ENCODE data around the gene ST8SIA6.
"Not testable (repeated sequence)": the region's sequence is repeated elsewhere in the genome, so short reads cannot be mapped to it uniquely, and the experiment has no call there.

ST8SIA6 gene

DNA sequence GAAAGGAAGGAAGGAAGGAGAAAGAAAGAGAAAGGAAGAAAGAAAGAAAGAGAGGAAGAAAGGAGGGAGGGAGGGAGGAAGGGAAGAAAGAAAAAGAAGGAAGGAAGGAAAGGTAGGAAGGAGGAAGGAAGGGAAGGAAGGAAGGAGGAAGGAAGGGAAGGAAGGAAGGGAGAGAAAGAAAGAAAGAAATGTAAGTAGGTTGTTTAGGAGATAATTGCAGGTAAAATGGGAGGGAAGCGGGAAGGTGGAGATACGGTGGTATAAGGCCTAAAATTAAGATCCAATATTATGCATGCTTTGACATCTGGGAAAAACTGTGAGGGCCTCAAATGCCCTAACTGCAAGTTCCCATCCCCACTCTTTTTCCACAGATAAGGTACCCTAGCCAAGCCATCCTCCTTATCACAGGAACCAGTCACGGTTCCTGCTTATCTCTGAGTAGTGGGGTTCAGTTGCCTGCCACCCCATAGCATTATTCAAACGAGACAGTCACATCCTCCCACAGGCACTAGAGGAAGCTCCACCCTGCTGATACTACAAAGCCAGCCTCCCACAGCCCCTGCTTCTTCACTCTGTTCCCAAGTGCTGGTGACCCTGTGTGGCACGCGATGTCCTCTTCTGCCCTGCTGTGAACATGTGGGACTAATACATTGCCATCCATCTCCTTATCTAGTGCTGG, 28.7 kb downstream of the ST8SIA6 start:
- DNase-seq: no peak

DNA sequence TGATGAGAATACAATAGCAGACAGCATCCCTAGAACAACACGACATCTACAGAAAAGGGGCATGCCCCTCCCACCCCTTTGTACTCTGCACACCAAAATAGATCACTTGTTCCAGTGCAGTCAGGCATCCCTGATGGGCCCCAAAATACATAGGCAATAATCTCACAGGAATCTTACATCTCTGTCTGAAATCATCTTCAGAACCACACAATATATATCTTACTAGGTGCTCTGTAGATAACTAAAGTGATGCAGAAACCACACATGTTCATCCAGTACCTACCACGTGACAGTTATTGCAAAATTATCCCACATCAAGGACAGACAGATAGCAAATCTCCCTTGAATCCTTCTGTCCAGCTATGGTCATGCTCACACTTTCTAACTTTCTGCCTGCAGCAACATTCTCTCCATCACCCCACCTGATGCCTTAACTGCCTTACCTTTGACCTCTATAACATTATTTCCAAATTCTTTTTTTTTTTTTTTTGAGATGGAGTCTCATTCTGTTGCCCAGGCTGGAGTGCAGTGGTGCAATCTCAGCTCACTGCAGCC, 30.7 kb downstream of the ST8SIA6 start:
- no peak for DNase-seq

DNA sequence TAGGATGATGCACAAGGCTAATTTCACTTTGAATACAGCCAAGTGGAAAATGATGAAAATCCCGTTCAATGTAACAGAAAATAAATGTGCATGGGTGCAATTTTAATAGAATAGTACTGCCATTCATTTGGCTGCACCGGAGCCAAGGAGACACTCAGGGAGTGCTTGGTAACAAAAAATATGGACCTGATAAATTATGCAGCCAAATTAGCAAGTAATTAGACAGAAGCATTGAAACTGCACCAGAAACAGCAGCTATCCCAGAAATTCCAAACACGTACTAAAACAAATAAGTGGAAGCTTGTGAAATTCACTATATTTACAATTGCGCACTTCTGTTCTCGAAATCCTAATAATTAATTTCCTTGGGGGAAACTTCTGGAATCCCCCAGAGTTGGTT, 31.5 kb downstream of the ST8SIA6 start:
- no peak for DNase-seq

DNA sequence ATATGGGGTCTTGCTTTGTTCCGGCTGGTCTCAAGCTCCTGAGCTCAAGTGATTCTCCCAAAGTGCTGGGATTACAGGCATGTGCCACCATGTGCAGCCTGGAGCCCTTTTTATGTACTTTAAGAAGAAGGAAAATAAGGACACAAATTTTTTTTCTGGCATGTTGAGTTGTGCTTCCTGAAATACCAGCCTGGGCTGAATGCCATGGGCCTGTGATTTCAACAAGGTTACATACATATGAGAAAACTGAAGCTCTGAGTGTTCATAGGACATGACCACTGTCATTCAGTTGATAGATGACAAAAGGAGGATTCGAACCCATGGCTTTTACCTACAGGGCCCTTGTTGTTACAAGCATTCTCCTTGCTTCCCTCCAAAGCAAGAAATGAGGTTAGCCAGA, 36.1 kb downstream of the ST8SIA6 start:
- DNase-seq: no peak

DNA sequence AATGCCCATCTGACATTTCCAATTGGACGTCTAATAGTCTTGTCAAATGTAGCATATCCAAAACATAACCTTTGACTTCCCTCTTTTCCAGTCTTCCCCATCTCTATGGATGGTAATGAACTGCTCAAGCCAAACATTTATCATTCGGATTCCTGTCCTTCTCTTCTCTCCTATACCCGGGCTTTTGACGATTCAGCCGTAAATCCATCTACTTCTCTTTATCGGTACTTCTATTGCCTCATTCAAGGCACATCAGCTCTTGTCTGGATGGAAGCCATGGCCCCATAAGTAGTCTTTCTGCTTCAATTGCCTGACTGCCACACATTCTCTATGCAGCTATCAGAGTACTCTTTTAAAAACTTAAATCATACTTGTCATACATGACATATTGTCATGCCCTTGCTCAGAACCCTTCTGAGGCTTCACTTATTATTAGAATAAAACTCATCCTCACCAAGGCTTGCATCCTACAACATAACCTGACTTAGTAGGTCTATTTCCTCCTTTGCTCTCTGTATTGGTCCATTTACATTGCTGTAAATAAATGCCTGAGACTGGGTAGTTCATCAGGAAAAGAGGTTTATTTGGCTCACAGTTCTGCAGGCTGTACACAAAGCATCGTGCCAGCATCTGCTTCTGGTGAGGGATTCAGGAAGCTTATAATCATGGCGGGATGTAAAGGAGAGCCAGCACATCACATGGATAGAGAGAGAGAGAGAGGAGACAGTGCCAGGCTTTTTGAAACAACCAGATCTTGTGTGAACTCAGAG, 37.8 kb downstream of the ST8SIA6 start:
- DNase-seq: no peak

DNA sequence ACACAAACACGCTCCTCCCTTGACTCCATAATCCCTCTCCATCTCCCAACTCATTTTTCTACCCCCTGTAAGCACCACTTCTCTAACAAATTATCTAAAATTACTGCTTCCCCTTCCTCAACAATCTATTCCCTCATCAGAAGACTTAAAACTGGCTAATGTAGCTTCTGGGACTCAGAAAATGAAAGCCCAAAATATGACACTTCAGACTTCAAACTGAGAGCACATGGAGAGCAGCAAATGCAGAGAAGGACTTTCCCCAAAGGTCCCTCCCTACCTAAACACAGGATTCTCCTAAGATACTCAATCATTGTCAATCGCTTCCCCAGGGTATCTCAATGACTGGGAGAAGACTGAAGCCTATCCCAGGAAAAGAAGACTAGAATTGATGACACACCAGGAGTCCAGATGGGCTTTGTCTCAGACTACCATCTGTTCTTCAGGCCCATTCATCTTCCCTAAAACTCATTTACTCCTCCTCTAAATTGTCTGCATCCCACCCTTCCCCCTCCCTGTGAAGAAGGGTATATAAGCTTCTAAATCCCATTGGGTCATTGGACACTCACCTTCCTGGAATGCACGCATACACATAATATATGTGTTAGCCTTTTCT, 39.2 kb downstream of the ST8SIA6 start:
- DNase-seq: no peak

DNA sequence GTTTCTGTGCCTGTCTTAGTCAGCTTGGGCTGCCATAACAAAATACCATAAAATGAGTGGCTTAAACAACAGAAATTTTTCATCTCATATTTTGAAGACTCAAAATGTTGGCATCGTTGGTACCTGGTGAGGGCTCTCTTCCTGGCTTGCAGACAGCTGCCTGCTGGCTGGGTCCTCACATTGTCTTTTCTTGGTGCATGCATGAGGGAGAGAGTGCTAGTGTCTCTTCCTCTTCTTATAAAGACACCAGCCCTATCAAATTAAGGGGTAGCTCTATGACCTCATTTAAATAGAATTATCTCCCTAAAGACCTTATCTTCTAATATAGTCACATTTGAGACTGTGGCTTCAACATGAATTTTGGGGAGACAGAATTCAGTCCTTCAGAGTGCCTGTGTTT, 39.9 kb downstream of the ST8SIA6 start:
- no peak for DNase-seq

DNA sequence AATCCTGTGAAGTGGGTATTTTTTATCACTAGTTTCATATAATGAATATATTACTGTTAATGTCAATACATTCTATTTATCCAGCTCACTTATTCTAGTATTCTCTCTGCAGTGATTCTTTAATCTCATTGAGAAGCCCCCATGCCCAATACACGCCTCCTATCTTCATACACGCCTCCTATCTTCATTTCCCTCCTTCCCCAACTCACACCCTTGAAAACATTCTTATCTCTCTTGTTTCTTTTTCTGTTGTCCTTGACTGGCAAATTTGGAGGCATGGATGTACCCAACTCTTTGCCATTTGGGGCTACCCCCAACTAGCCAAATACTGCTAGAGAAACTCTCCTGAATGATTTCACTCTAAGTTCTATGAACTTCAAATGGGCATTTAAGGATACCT, 40.5 kb downstream of the ST8SIA6 start:
- no peak for DNase-seq

DNA sequence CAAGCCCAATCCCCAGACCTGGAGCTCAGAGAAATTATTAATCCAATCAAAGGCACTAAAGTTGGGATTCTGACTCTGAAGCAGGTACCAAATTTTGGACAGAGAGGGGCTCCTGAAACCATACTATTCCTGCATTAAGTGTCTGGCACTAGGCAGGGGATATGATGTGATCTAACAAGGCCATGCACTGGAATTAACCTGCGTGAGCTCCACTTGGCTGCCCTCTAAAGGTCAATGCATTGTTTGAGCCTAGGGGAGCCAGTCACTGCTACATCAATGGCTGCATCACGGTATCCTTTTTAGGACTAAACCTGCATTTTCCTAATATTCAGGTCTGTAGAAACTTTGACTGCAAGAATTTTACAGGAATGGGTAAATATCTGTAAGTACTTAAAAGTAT, 42.1 kb downstream of the ST8SIA6 start:
- DNase-seq: no peak

DNA sequence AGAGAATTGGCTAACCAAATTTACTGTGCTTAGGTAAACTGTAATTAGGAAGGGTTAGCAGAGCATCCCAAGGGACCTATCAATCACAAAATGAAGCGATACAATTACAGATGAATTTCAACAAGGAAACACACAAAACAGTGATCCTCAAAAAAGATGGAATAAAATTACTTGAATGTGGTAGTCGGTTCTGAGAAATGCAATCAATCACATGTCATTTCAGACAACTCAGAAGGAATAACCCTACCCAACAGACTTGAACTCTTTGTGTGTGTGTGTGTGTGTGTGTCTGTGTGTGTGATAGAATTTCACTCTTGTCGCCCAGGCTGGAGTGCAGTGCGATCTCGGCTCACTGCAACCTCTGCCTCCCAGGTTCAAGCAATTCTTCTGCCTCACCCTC, 43.5 kb downstream of the ST8SIA6 start:
- DNase-seq: no peak

DNA sequence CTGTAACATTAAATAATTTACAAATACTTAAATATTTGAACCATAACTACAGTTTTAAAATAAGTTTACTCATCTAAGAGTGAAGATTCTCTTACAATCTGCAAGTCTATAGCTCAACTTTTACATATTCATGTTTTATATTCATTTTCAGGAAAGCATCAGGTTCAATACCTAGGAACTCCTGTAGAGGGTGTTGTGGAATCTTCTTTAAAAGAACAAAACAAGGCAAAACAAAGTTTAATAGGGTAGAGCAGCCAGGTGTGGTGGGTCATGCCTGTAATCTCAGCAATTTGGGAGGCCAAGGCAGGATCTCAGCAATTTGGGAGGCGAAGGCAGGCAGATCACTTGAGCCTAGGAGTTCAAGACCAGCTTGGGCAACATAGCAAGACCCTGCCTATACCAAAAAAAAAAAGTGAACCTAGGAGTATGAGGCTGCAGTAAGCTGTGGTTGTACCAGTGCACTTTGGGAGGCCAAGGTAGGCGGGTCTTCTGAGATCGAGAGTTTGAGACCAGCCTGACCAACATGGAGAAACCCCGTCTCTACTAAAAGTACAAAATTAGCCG, 45.1 kb downstream of the ST8SIA6 start:
- DNase-seq: no peak

DNA sequence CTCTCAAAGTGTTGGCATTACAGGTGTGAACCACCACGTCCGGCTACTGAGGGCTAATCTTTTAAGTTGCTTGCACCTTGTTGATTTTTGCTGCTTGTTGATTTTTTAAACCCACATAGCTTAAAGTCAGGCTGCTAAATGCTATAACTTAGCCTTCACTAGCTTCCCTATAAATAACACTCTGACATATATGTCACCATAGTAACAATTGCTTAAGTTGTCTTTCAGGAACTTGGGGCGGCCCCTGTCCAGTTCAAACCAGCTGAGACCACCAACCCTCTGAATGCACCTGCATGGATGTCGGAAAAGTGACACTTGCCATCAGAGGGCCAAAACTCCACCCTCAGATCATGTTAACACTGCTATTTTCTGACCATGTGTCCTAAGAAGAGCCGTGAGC, 47.3 kb downstream of the ST8SIA6 start:
- DNase-seq: no peak

DNA sequence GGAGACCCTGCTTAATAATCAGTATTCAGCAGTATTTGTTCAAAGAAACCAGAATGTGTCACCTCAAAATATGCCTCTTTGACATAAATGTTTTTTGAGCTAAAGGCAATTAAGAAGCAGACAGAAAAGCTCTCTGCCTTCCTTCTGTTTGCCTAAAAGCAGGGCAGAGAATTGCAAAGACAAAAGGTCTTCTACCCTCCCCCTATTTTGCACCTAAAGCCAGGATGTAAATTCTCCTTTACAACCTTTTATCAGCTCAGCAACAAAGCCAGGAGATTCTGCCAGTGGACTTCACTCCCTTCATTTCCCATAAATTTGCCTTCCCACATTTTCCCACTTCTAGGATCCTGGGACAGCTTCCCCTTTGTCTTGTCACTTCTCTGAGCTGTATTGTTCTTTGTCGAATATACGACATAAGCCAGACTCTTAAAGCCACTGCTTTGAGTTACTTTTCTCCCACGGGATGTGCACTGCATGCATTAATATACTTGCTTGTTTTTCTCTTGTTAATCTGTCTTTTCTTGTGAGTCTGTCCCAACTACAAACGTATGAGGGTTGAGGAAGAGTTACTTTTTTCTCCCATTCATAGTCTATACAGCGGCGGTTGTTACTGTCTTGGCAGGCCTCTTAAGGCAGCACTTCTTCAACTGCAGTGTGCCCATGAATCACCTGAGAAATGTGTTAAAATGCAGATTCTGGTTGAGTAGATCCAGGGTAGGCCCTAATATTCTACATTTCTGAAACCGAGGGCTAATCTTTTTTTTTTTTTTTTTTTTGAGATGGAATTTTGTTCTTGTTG, 48.2 kb downstream of the ST8SIA6 start:
- no peak for DNase-seq

DNA sequence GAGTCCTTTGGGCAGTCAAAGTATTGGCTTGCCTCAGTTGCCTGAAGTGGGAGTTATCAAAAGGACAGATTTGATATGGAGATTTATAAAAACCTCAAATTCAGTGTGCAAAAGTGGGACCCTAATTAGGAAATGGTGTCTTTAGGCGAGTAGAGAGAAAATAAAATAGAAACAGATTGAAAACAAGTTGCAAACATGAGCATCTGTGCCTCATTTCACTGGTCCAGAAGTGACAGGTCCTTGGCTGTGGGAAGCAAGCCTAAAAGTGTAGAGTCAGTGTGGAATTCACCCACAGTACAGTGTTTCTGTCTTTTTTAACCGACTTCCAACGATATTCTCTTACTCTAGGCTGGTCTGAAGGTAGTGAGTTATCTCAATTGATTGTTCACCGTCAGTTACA, 51.2 kb downstream of the ST8SIA6 start:
- no peak for DNase-seq

DNA sequence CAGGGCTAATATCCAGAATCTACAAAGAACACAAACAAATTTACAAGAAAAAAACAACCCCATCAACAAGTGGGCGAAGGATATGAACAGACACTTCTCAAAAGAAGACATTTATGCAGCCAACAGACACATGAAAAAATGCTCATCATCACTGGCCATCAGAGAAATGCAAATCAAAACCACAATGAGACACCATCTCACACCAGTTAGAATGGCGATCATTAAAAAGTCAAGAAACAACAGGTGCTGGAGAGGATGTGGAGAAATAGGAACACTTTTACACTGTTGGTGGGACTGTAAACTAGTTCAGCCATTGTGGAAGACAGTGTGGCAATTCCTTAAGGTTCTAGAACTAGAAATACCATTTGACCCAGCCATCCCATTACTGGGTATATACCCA, 52.4 kb downstream of the ST8SIA6 start:
- DNase-seq: not testable (repeated sequence)

DNA sequence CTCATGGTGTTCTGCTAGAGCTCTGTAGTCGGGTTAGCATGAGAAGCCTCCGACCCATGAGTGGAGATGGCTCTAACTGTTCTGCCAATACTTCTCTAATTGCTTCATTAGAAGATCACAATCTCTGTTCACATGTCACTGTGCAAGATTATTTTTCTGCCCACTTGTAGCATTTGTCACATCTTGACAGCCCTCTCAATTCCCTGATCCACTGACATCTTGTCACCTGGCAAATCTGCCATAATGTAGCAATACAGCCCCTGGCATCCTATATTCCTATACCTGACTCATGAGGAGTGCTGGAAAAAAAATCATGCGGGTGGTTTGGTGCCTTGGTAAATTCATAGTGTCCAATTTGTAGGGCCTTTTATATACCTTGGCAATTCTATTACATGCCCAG, 58.4 kb downstream of the ST8SIA6 start:
- no peak for DNase-seq

DNA sequence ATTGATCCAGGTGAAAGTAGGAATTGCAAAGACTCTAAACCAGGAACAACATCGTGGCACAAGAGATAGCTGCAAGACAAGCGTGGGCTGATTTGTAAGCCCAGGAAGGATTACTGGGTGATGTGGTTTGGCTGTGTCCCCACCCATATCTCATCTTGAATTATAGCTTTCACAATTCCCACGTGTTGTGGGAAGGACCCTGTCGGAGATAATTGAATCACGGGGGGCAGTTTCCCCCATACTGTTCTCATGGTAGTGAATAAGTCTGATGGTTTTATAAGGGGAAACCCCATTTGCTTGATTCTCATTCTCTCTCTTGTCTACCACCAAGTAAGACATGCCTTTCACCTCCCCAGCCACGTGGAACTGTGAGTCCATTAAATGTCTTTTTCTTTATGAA, 59.5 kb downstream of the ST8SIA6 start:
- no peak for DNase-seq

DNA sequence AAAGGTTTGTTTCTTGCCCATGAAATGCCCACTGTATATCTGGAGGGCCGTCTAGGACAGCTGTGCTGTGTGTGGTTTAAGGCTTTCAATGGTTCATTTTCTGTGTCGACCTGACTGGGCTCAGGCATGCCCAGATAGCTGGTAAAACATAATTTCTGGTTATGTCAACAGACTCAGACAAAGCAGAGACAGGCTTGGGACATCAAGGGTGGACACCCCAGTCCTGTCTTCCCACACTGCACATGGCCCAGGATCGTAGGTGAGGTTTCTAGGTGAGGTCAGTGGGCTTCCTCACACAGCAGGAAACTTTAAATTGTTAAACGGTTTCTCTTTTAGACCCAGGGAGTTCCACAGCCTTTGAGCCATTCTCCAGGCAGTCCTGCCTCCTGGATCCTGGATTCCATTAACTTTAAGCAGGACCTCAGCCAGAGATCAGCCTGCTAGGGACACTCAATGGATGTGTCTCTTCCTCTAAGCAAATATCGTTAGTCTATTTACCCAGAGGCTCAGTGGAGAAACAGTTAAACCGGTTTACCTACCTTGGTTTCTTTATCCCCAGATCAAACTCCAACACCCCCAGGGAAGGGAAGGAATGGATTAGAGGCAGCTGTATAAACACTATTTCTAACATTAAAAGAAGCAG, 66.4 kb downstream of the ST8SIA6 start:
- peak; percentile 76 to 88 for DNase-seq

DNA sequence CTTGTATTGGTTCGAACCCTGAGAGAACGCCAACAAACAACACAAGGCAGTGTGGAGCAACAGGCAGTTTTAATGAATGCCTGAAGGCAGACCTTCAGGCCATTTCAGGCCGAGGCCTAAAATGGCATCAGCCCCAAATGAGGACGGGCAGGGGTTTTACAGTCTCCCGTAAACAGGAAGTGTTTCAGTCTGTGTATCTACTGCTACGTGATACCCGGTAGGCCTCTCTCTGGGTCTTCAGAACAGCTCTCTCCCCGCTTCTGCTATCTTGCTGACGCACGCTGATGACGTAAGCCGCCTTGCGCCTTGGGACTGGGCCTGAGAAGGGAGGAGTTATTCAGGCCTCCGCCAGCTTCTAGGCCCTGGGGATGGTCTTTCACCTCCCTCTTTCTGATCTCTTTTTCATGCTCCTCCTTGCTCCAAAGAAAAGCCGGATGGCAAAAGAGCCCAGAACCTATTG, 67.7 kb downstream of the ST8SIA6 start:
- no peak for DNase-seq

DNA sequence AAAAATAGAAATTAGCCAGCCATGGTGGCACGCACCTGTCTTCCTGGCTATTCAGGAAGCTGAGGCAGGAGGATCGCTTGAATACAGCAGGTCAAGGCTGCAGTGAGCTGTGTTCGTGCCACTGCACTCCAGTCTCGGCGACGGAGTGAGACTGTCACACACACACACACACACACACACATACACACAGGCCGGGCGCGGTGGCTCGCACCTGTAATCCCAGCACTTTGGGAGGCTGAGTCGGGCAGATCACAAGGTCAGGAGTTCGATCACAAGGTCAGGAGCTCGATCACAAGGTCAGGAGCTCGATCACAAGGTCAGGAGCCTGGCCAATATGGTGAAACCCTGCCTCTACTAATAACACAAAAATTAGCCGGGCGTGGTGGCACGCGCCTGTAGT, 68.4 kb downstream of the ST8SIA6 start:
- no peak for DNase-seq

DNA sequence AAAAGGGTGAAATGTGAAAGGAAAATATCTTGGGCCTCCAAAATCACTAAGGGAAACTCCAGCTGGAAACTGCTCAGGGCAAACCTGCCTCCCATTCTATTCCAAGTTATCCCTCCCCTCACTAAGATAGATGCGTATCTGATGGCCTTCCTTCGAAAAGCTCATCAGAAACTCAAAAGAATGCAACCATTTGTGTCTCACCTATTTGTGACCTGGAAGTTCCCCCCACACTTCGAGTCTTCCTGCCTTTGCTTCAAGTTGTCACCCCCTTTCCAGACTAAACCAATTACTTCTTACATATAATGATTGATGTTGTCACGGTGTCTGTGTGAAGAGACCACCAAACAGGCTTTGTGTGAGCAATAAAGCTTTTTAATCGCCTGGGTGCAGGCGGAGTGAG, 69.3 kb downstream of the ST8SIA6 start:
- DNase-seq: no peak
